Endodermal cell (in vitro differentiated cells): ENCODE measurements around the gene EIF4E3. TPM values are rescaled to one million over a fixed set of nuclear protein-coding genes. Genes with fewer than 3 reads are reported as not detected.

Experiments used
- DNase-seq: peaks from one replicate; pipeline ENCODE4 v3.0.0-alpha.2; 2017
- H3K27ac ChIP-seq: 2 replicates; pipeline ENCODE4 v1.5.1; 2013; ENCODE audit warnings: mild to moderate bottlenecking, low read depth, low read length, moderate library complexity
- H3K27me3 ChIP-seq: 2 replicates; pipeline ENCODE4 v1.6.1; 2013; ENCODE audit warnings: mild to moderate bottlenecking, low read length, moderate library complexity; ENCODE audit not compliant: insufficient read depth, control insufficient read depth, poor library complexity, severe bottlenecking
- H3K36me3 ChIP-seq: 2 replicates; pipeline ENCODE4 v1.7.0; 2013; ENCODE audit warnings: mild to moderate bottlenecking, low read length, moderate library complexity; ENCODE audit not compliant: control insufficient read depth, insufficient read depth
- H3K4me1 ChIP-seq: one replicate; pipeline ENCODE4 v1.7.0; 2013; ENCODE audit warnings: low read length; ENCODE audit not compliant: control insufficient read depth, insufficient read depth
- H3K4me3 ChIP-seq: 2 replicates; pipeline ENCODE4 v1.5.1; 2013; ENCODE audit warnings: mild to moderate bottlenecking, low read length, moderate library complexity
- H3K9ac ChIP-seq: 2 replicates; pipeline ENCODE4 v1.6.1; 2013; ENCODE audit warnings: mild to moderate bottlenecking, low read length, moderate library complexity; ENCODE audit not compliant: poor library complexity, severe bottlenecking; ENCODE audit errors: extremely low read depth
- H3K9me3 ChIP-seq: 2 replicates; pipeline ENCODE4 v1.6.1; 2013; ENCODE audit warnings: mild to moderate bottlenecking, low read length, moderate library complexity; ENCODE audit not compliant: control insufficient read depth
- H3K27ac Mint-ChIP-seq: 2 replicates; pipeline ENCODE4 v1.8.0; 2020; ENCODE audit warnings: mixed read lengths
- H3K27me3 Mint-ChIP-seq: 2 replicates; pipeline ENCODE4 v1.8.0; 2021; ENCODE audit warnings: mild to moderate bottlenecking, mixed read lengths; ENCODE audit not compliant: insufficient read depth
- H3K36me3 Mint-ChIP-seq: 2 replicates; pipeline ENCODE4 v1.8.0; 2020; ENCODE audit warnings: low read depth, mixed read lengths
- H3K4me1 Mint-ChIP-seq: 2 replicates; pipeline ENCODE4 v1.8.0; 2020; ENCODE audit warnings: mixed read lengths
- H3K4me3 Mint-ChIP-seq: 2 replicates; pipeline ENCODE4 v1.8.0; 2020; ENCODE audit warnings: mild to moderate bottlenecking, moderate library complexity, mixed read lengths
- H3K9me3 Mint-ChIP-seq: 2 replicates; pipeline ENCODE4 v1.8.0; 2020; ENCODE audit warnings: mild to moderate bottlenecking, mixed read lengths
- WGBS, 2 experiments: methylation state at CpG; one replicate each; pipeline versions ENCODE4 v1.1.5 to v1.1.7; 2013; ENCODE audit warnings: missing lambda C conversion rate in 2 of 2, mixed read lengths in 1 of 2; ENCODE audit not compliant: insufficient coverage in 1 of 2, insufficient read length in 1 of 2; 5-methylcytosine and 5-hydroxymethylcytosine counted together
- total RNA-seq, 2 donors: library from RNA; stranded (reverse); fragmentation: NEBNext Ultra II Directional in 1 of 2; extraction: Animal tissue kit (Norgen Biotek cat#: 25700) in 1 of 2; gene quantifications; 2 replicates in 1 of 2; 3 replicates in 1 of 2; pipeline ENCODE4 v1.2.1, GENCODE V29; 2021
- TF ChIP-seq, protein P1 (sequence below): fragments of 200-600 bp; sonication (generic); conservative IDR thresholded peaks from 2 replicates; pipeline ENCODE4 v1.5.0; 2021; ENCODE audit warnings: antibody characterized with exemption, mild to moderate bottlenecking

The EIF4E3 gene
- total RNA-seq, 2 donors from 2014 or later = 1.9 to 5.5 TPM

DNA sequence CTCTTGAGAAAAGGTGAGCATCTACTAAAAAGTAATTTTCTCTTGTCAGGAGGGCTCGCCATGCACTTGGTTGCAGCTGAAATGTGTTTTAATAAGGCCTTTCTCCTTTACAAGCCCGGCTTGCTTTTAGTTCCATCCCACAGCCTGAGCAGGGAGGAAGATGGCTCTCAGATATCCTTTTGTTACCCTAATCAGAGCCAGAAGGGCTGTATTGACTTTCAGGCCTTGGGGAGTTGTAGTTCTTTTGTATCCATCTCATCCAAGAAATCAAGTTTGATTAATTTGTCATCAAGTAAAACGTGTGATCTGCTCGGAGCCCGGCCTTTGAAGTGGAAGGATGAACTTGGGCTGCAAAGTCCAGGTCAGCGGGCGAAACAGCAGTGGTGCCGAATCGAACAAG is 52.9 kb downstream of the EIF4E3 start:
- TF ChIP-seq, protein P1, sequence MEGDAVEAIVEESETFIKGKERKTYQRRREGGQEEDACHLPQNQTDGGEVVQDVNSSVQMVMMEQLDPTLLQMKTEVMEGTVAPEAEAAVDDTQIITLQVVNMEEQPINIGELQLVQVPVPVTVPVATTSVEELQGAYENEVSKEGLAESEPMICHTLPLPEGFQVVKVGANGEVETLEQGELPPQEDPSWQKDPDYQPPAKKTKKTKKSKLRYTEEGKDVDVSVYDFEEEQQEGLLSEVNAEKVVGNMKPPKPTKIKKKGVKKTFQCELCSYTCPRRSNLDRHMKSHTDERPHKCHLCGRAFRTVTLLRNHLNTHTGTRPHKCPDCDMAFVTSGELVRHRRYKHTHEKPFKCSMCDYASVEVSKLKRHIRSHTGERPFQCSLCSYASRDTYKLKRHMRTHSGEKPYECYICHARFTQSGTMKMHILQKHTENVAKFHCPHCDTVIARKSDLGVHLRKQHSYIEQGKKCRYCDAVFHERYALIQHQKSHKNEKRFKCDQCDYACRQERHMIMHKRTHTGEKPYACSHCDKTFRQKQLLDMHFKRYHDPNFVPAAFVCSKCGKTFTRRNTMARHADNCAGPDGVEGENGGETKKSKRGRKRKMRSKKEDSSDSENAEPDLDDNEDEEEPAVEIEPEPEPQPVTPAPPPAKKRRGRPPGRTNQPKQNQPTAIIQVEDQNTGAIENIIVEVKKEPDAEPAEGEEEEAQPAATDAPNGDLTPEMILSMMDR = no peak
- Mint-ChIP-seq H3K4me1 (peaks cover 36% of the 10 kb centered on the region), H3K4me3 (no peak overlapping the region), H3K9me3 (peaks cover 13% of the 10 kb centered on the region), H3K36me3 (no peaks in the 10 kb centered on the region), H3K27me3 (peaks cover 7% of the 10 kb centered on the region), H3K27ac (no peak overlapping the region)
- no peaks in the 10 kb centered on the region for H3K27me3 ChIP-seq
- H3K27ac ChIP-seq = peak overlapping the region; percentile 61
- WGBS, 2 experiments = 77 to 78% methylated on average over 8 to 9 of the region's 9 CpGs
- no peak for DNase-seq
- H3K36me3 ChIP-seq = no peaks in the 10 kb centered on the region
- H3K4me3 ChIP-seq = no peak overlapping the region
- no peaks in the 10 kb centered on the region for H3K9me3 ChIP-seq
- no peak overlapping the region for H3K9ac ChIP-seq
- peaks cover 3% of the 10 kb centered on the region for H3K4me1 ChIP-seq

DNA sequence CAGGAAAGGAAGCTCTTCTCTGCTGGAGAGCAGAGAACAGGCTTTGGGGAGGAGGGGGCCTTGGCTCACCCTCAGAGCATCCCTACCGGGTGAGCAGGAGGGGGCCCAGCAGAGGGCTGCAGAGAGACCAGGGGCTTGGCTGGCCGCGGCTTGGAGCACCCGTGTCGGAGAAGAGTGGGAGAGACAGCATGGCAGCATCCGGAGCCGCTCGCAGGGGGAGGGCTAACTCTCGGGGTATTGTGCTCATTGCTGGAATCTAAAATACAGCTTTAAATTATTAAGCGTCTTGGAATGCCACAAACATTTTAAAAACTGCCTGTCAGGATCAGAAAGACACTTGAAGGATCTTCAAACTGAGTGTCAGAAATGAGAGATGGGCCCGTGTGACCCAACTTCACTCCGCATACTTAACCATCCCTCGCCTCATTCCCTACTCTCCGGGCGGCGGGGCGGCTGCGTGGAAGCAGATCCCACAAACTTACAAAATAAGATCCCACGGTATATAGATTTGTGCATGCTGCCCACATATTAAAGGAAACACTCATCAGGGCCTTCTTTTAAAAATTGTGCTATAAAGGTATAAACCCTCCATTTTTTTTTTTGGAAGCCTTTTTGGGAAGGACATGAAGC is 53.9 kb downstream of the EIF4E3 start:
- H3K27me3 Mint-ChIP-seq = peaks cover 10% of the 10 kb centered on the region
- no peak overlapping the region for H3K27ac ChIP-seq
- WGBS, 2 experiments = 88% methylated on average over 18 to 19 of the region's 19 CpGs
- peaks cover 3% of the 10 kb centered on the region for H3K4me1 ChIP-seq
- peaks cover 20% of the 10 kb centered on the region for H3K9me3 Mint-ChIP-seq
- no peaks in the 10 kb centered on the region for H3K27me3 ChIP-seq
- H3K4me3 Mint-ChIP-seq = no peak overlapping the region
- H3K9me3 ChIP-seq = no peaks in the 10 kb centered on the region
- H3K27ac Mint-ChIP-seq = no peak overlapping the region
- H3K9ac ChIP-seq = no peak overlapping the region
- no peaks in the 10 kb centered on the region for H3K36me3 Mint-ChIP-seq
- TF ChIP-seq, protein P1 = no peak
- peaks cover 38% of the 10 kb centered on the region for H3K4me1 Mint-ChIP-seq
- no peak overlapping the region for H3K4me3 ChIP-seq
- no peak for DNase-seq
- no peaks in the 10 kb centered on the region for H3K36me3 ChIP-seq

DNA sequence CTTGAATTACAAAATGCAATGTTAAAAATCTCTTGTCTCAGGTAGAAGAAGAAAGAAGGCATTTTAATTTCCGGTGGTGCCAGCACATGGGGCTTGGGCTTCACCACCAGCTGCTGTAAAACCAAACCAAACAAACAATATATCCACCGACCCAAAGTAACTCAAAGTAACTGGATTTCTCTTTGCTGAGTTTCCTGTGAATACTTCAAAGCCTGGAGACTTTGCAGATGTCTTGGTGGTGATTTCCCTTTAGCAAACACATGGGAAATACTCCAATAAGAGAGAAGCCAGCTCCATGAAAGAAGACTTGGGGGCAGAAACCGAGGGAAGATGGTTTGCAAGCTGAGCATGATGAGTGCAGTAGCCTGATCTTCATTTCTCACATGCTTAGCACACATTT is 62.6 kb downstream of the EIF4E3 start:
- Histone ChIP-seq H3K27me3 (no peaks in the 10 kb centered on the region), H3K9ac (no peak overlapping the region), H3K36me3 (no peaks in the 10 kb centered on the region), H3K9me3 (no peaks in the 10 kb centered on the region), H3K4me1 (no peaks in the 10 kb centered on the region), H3K4me3 (no peak overlapping the region), H3K27ac (no peak overlapping the region)
- TF ChIP-seq, protein P1 = no peak
- no peak for DNase-seq
- Mint-ChIP-seq H3K4me1 (peaks cover 19% of the 10 kb centered on the region), H3K27ac (no peak overlapping the region), H3K9me3 (peaks cover 22% of the 10 kb centered on the region), H3K36me3 (no peaks in the 10 kb centered on the region), H3K4me3 (no peak overlapping the region), H3K27me3 (peaks cover 9% of the 10 kb centered on the region)
- 90 to 93% methylated on average over 2 to 3 of the region's 3 CpGs for WGBS, 2 experiments
